GM12878 (cell line): ENCODE results near the gene AKR1B1. TPM values are rescaled to one million over a fixed set of nuclear protein-coding genes. Genes with fewer than 3 reads are reported as not detected.

Experiments used
- ATAC-seq: fragments of 200-7000 bp; cut with Tn5 transposase; 3 replicates; pipeline ENCODE4 v1.9.1; 2020; ENCODE audit warnings: mild to moderate bottlenecking, moderate library complexity
- BruUV-seq: library from RNA; stranded (reverse); fragments of 400-500 nt; replicated peaks from 2 replicates; lab custom pipeline; 2021; lab: Mats Ljungman, UMichigan
- CTCF ChIA-PET: fragments of 300-600 bp; sonication (Branson Sonifier 250); formaldehyde crosslinking; extraction: SDS; loops from one replicate; lab custom pipeline; 2021; ENCODE audit warnings: inconsistent platforms; lab: Yijun Ruan, JAX
- POLR2A ChIA-PET: fragments of 350-600 bp; formaldehyde crosslinking; extraction: SDS; loops from one replicate; lab custom pipeline; 2021; ENCODE audit warnings: inconsistent platforms; lab: Charles Lee
- RAD21 ChIA-PET: fragments of 300-600 bp; sonication (Branson Sonifier 250); formaldehyde crosslinking; loops from one replicate; lab custom pipeline; 2023; ENCODE audit warnings: antibody characterized with exemption; ENCODE audit not compliant: unreplicated experiment; lab: Charles Lee
- SMC1A ChIA-PET: fragments of 300-600 bp; sonication (Branson Sonifier 250); formaldehyde crosslinking; loops from one replicate; lab custom pipeline; 2023; ENCODE audit not compliant: unreplicated experiment, uncharacterized antibody; lab: Charles Lee
- DNase-seq: peaks from one replicate; pipeline ENCODE4 v3.0.0-alpha.2; 2011; ENCODE audit warnings: low read depth, low spot score
- FAIRE-seq: peaks from 3 replicates; lab custom pipeline; 2011; peaks lifted over from hg19 to GRCh38; lab: Jason Lieb, UNC
- H2AFZ ChIP-seq: 2 replicates; pipeline ENCODE4 v1.6.0; 2011; ENCODE audit warnings: low read depth, low read length, control low read depth; ENCODE audit not compliant: control insufficient read depth
- H3K27ac ChIP-seq: 2 replicates; pipeline ENCODE4 v1.5.1; 2011; ENCODE audit warnings: control low read depth; ENCODE audit not compliant: control insufficient read depth, insufficient read depth
- H3K27me3 ChIP-seq, 2 experiments: replicated peaks in 1 of 2; 2 replicates each; pipeline versions ENCODE4 v1.6.0 to v1.6.1; 2011; ENCODE audit warnings: low read length in 1 of 2; ENCODE audit not compliant: control insufficient read depth in 2 of 2, insufficient read depth in 2 of 2
- H3K36me3 ChIP-seq, 2 experiments: 2 replicates each; pipeline ENCODE4 v1.5.1; 2011; ENCODE audit warnings: low read length in 1 of 2; ENCODE audit not compliant: control insufficient read depth in 2 of 2, insufficient read depth in 2 of 2
- H3K4me1 ChIP-seq: 2 replicates; pipeline ENCODE4 v1.6.1; 2011; ENCODE audit warnings: mild to moderate bottlenecking, low read length, moderate library complexity, mixed read lengths; ENCODE audit not compliant: control insufficient read depth, insufficient read depth
- H3K4me2 ChIP-seq: 2 replicates; pipeline ENCODE4 v1.6.0; 2011; ENCODE audit warnings: control low read depth; ENCODE audit not compliant: control insufficient read depth, insufficient read depth
- H3K4me3 ChIP-seq: fragments of 200-600 bp; sonication (generic); 2 replicates; pipeline ENCODE4 v1.5.1; 2016
- H3K79me2 ChIP-seq: 2 replicates; pipeline ENCODE4 v1.6.0; 2011; ENCODE audit warnings: low read length; ENCODE audit not compliant: control insufficient read depth, insufficient read depth
- H3K9ac ChIP-seq: 2 replicates; pipeline ENCODE4 v1.8.0; 2011; ENCODE audit warnings: low read length, control low read depth, mixed read lengths; ENCODE audit not compliant: control insufficient read depth, insufficient read depth
- H3K9me3 ChIP-seq: replicated peaks from 3 replicates; pipeline ENCODE4 v1.5.1; 2011; ENCODE audit warnings: mild to moderate bottlenecking, low read length; ENCODE audit not compliant: control insufficient read depth, insufficient read depth
- H4K20me1 ChIP-seq: 2 replicates; pipeline ENCODE4 v1.6.0; 2011; ENCODE audit not compliant: control insufficient read depth, insufficient read depth
- CREB1 ChIP-seq: IDR thresholded peaks from 2 replicates; pipeline ENCODE4 v1.6.1; 2012; ENCODE audit warnings: low read depth, mild to moderate bottlenecking, inconsistent platforms
- POLR2A ChIP-seq: IDR thresholded peaks from 2 replicates; pipeline ENCODE4 v1.6.1; 2011; ENCODE audit warnings: low read depth, mild to moderate bottlenecking, low read length
- RCOR1 ChIP-seq: conservative IDR thresholded peaks from 2 replicates; pipeline ENCODE4 v1.6.1; 2012; ENCODE audit warnings: low read depth, low read length, improper control_type of control experiment
- SREBF1 ChIP-seq: IDR thresholded peaks from 2 replicates; pipeline ENCODE4 v1.6.1; 2012; ENCODE audit warnings: mild to moderate bottlenecking, low read length
- SREBF2 ChIP-seq: IDR thresholded peaks from 2 replicates; pipeline ENCODE4 v1.6.1; 2012; ENCODE audit warnings: mild to moderate bottlenecking, low read length
- TBL1XR1 ChIP-seq: IDR thresholded peaks from 2 replicates; pipeline ENCODE4 v1.6.1; 2012; ENCODE audit warnings: low read depth, low read length, improper control_type of control experiment
- ZBTB40 ChIP-seq: fragments of 450-650 bp; IDR thresholded peaks from 2 replicates; pipeline ENCODE4 v1.6.1; 2016; ENCODE audit warnings: mild to moderate bottlenecking, moderate library complexity, borderline replicate concordance
- in situ Hi-C: fragments of 300-500 bp; cut with MboI; formaldehyde crosslinking; loops from 9 replicates; pipeline ENCODE4 v1.14.3; 2018; ENCODE audit warnings: mixed read lengths
- intact Hi-C: fragments of 100-400 bp; cut with micrococcal nuclease; formaldehyde crosslinking; loops from one replicate; pipeline ENCODE4 v1.14.2; 2022; ENCODE audit not compliant: unreplicated experiment
- polyA plus RNA-seq, 11 experiments: library from polyadenylated mRNA; depleted of rRNA in 4 of 11; unstranded in 6 of 11; stranded (reverse) in 5 of 11; fragments of >200 nt; fragmentation: Nextera tagmentation in 4 of 11; fragmentation: Illumina TruSeq in 1 of 11; extraction: Ambion mirVana in 4 of 11; extraction: Trizol in 1 of 11; gene quantifications; 1 replicate in 1 of 11; 2 replicates in 10 of 11; pipeline versions ENCODE4 v1.2.1 to v1.2.3, GENCODE V29; 2011 to 2016; ENCODE audit warnings: inconsistent platforms in 2 of 11, missing spikeins in 2 of 11, low read depth in 1 of 11
- total RNA-seq, 4 experiments: library from RNA; depleted of rRNA in 3 of 4; stranded (reverse); fragments of >200 nt in 3 of 4; fragmentation: Illumina TruSeq in 1 of 4; extraction: Trizol in 1 of 4; gene quantifications; 2 replicates each; pipeline versions ENCODE4 v1.2.1 to v1.2.3, GENCODE V29; 2013 to 2021

AKR1B1 gene
- total and polyA plus RNA-seq, 10 of the 15 experiments (the other 5 are each of a cell fraction or from before 2014, with no cell fraction given), result 40.4 to 252 (median 156) TPM

DNA sequence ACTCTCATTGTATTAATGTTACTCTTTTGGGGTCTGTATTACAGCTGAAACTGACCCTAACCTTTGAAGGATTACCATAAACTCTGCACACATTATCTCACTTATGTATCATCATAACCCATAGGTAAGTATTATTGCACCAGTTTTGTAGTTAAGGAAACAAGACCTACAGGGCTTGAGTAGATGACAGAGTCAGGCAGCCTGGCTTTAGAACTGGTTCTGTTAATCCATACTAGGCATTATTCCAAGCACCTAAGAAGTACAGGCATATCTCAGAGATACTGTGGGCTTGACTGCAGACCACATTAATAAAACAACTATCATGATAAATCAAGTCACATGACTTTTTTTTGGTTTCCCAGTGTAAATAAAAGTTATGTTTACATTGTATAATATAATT is 17.1 kb upstream of the AKR1B1 start:
- H3K4me2 ChIP-seq, result no peak overlapping the region
- H3K27me3 ChIP-seq, result no peaks in the 10 kb centered on the region
- TF ChIP-seq CREB1 (no peak), ZBTB40 (no peak), TBL1XR1 (no peak), SREBF2 (no peak), RCOR1 (no peak), SREBF1 (no peak), POLR2A (no peak)
- TF ChIP-seq, all 136 proteins: peak for 0
- POLR2A ChIA-PET, result no interaction called here
- no peaks in the 10 kb centered on the region for H3K9me3 ChIP-seq
- no peak overlapping the region for H2AFZ ChIP-seq
- no peaks in the 10 kb centered on the region for H3K36me3 ChIP-seq
- no peaks in the 10 kb centered on the region for H3K79me2 ChIP-seq
- no peak overlapping the region for H3K27ac ChIP-seq
- intact Hi-C loops, result no loop called here
- H3K4me3 ChIP-seq, result no peak overlapping the region
- CTCF ChIA-PET, result interaction anchor here (1.0 kb wide), 1 partner anchor 18 kb away, joined by 3 read pairs; no protein-coding TSS in a partner anchor
- no TSS peak for BruUV-seq
- FAIRE-seq (no peak), ATAC-seq (no peak), DNase-seq (no peak)
- no peaks in the 10 kb centered on the region for H3K4me1 ChIP-seq
- SMC1A ChIA-PET, result no interaction called here
- no peak overlapping the region for H3K9ac ChIP-seq
- H4K20me1 ChIP-seq, result no peaks in the 10 kb centered on the region
- RAD21 ChIA-PET, result no interaction called here
- in situ Hi-C loops, result no loop called here
